ENCODE results near the gene NFYC.

The NFYC gene

DNA sequence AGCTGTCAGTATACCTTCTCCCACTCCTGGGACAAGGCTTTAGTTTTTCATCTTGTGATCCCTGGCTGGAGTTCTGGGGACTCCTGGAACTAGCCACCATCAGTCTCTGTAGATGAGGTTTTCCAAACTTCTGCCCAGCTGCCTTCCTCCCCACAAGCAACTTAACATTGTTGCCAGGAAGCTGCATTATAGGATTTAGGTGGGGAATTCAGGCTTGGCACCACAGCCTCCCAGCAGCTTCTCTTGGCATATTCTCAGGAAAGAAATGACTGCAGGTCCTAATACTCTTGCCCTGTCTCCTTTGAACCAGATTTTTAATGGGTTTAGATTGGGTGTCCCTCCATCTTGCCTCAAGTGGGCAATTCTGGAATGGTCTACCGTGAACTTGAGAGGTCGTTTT is 73.5 kb downstream of the NFYC start:
- Mint-ChIP-seq H3K27ac (no peak overlapping the region), H3K9me3 (no peaks in the 10 kb centered on the region), H3K4me3 (no peak overlapping the region), H3K4me1 (peaks cover 2% of the 10 kb centered on the region), H3K27me3 (ENCODE audit: low read depth, poor library complexity) (no peaks in the 10 kb centered on the region), H3K36me3 (ENCODE audit: low read depth) (peaks cover 73% of the 10 kb centered on the region)
- TF ChIP-seq, protein P1, sequence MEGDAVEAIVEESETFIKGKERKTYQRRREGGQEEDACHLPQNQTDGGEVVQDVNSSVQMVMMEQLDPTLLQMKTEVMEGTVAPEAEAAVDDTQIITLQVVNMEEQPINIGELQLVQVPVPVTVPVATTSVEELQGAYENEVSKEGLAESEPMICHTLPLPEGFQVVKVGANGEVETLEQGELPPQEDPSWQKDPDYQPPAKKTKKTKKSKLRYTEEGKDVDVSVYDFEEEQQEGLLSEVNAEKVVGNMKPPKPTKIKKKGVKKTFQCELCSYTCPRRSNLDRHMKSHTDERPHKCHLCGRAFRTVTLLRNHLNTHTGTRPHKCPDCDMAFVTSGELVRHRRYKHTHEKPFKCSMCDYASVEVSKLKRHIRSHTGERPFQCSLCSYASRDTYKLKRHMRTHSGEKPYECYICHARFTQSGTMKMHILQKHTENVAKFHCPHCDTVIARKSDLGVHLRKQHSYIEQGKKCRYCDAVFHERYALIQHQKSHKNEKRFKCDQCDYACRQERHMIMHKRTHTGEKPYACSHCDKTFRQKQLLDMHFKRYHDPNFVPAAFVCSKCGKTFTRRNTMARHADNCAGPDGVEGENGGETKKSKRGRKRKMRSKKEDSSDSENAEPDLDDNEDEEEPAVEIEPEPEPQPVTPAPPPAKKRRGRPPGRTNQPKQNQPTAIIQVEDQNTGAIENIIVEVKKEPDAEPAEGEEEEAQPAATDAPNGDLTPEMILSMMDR (IDR thresholded peaks at IDR 0.05): no peak
- DNase-seq: no peak

DNA sequence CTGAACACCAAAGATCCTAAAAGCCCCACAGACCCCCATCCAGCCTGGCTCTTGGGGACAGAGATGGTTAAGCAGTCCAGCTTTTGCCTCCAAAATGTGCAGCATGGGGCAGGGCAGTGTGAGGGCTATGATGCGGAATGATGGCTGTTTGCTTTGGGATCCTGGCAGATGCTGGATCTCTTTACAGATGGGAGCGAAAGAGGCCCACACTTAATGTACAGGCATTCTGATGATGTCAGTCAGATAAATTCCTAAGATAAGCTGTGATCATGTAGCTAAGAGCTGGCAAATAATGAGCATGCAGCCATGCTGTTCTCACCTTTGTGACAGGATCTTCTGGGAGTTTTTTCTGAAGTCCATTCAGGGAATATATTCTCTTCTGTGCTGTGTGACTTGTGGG is 74.5 kb downstream of the NFYC start:
- H3K4me1 Mint-ChIP-seq: peaks cover 6% of the 10 kb centered on the region
- no peak overlapping the region for H3K4me3 Mint-ChIP-seq
- peaks cover 78% of the 10 kb centered on the region for H3K36me3 Mint-ChIP-seq (ENCODE audit: low read depth)
- DNase-seq: no peak
- H3K27me3 Mint-ChIP-seq (ENCODE audit: low read depth, poor library complexity): no peaks in the 10 kb centered on the region
- no peaks in the 10 kb centered on the region for H3K9me3 Mint-ChIP-seq
- peak overlapping the region; percentile 5 for H3K27ac Mint-ChIP-seq
- TF ChIP-seq, protein P1 (IDR thresholded peaks at IDR 0.05): no peak

DNA sequence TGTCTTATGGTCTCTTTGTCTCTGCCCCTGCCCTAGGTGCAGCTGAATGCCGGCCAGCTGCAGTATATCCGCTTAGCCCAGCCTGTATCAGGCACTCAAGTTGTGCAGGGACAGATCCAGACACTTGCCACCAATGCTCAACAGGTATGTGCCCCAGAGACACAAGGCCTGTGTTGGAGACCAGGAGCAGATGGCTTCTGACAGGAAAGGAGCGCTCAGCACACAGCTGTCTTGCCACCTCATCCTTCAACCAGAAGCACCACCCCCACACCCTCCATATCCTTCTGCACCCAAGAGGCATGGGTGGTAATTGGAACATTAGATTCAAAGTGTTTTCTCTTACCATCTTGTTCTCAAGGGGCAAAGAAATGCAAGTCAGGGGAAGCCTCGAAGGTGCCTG is 75.1 kb downstream of the NFYC start:
- Mint-ChIP-seq H3K27me3 (ENCODE audit: low read depth, poor library complexity) (no peaks in the 10 kb centered on the region), H3K4me3 (no peak overlapping the region), H3K4me1 (peaks cover 11% of the 10 kb centered on the region), H3K27ac (no peak overlapping the region), H3K9me3 (no peaks in the 10 kb centered on the region), H3K36me3 (ENCODE audit: low read depth) (peaks cover 78% of the 10 kb centered on the region)
- TF ChIP-seq, protein P1 (IDR thresholded peaks at IDR 0.05): no peak
- no peak for DNase-seq

DNA sequence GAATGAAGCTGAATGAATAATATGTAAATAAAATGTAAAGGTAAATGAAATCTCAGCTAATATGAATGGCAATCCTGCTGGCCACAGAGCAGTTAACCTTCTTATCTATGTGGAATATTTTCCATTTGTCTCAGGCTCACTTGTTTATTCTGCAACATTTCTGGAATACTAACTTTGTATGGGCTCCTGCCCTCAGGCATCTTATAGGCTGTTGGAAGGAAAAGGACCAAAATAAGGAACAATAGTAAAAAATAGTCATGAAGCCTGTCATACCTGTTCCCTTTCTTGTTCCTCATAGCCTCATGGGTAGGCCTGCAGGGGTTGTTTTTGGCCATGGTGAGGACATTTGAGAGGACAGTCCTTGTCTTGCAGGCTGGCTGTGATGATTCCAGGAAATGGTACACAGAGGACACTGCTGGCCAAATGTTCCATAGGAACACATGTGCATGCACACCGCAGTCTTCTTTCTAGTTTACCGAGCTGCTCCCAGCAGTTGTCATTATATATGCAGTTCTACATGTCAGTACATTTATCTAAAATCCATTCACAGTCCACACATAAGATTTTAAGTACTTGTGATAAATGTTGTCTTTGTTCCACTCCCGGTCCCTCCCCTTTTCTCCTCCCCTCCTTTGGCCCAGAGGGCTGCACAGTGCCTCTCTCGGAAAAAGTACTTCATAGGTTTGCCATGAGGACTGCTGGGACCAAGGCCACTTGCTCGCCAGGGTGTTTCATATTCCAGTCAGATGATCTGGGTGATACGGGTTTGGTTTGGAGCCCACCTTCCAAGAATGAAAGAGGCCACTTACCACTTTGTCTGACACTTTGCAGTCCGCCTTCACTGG is 76.9 kb downstream of the NFYC start:
- H3K9me3 Mint-ChIP-seq: no peaks in the 10 kb centered on the region
- no peak overlapping the region for H3K4me3 Mint-ChIP-seq
- no peak for DNase-seq
- TF ChIP-seq, protein P1 (IDR thresholded peaks at IDR 0.05): no peak
- H3K27ac Mint-ChIP-seq: peak overlapping the region; percentile 77
- H3K27me3 Mint-ChIP-seq (ENCODE audit: low read depth, poor library complexity): no peaks in the 10 kb centered on the region
- peaks cover 20% of the 10 kb centered on the region for H3K4me1 Mint-ChIP-seq
- H3K36me3 Mint-ChIP-seq (ENCODE audit: low read depth): peaks cover 69% of the 10 kb centered on the region

DNA sequence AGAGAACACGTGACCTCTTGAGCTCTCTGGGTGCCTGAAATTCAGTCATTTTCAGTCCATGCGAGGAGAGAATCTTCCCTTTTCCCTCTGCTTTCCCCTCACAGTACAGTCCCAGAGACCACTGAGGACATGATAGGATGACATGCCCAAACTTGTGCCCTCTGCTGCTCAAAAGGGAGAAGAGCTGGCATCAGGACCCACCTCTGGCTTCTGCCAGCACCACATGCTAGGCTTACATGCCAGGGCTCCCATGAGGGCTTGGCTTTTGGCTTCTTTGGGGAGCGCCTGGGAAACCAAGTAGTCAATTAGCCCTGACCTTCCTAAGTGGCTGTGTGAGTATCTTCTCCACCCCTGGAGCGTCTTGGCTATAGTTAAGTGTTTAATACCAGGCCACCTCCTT is 78.3 kb downstream of the NFYC start:
- H3K27ac Mint-ChIP-seq: peak overlapping the region; percentile 36
- no peak for DNase-seq
- no peak overlapping the region for H3K4me3 Mint-ChIP-seq
- TF ChIP-seq, protein P1 (IDR thresholded peaks at IDR 0.05): no peak
- H3K4me1 Mint-ChIP-seq: peaks cover 28% of the 10 kb centered on the region
- peaks cover 3% of the 10 kb centered on the region for H3K27me3 Mint-ChIP-seq (ENCODE audit: low read depth, poor library complexity)
- no peaks in the 10 kb centered on the region for H3K9me3 Mint-ChIP-seq
- H3K36me3 Mint-ChIP-seq (ENCODE audit: low read depth): peaks cover 56% of the 10 kb centered on the region

All from nephron progenitor cell (in vitro differentiated cells).